Fibroblast of gingiva (primary cell): ENCODE measurements around the gene CCKAR.

Experiments used
- DNase-seq: peaks from one replicate; pipeline ENCODE4 v3.0.0-alpha.2; 2011; ENCODE audit warnings: low read depth

The CCKAR gene

GRCh38 chr4:26490960-26491284 is 638 bp upstream of the CCKAR start:
- no peak for DNase-seq

- DNase-seq = no peak
These were observed 941 bp downstream of the CCKAR start for GRCh38 chr4:26489101-26489985.

GRCh38 chr4:26485684-26486083 is 4.6 kb downstream of the CCKAR start:
- no peak for DNase-seq

- peak; percentile 27 for DNase-seq
These were observed 5.8 kb downstream of the CCKAR start for GRCh38 chr4:26484516-26484915.

- peak; percentile 43 for DNase-seq
These were observed 6.2 kb downstream of the CCKAR start for GRCh38 chr4:26484032-26484515.

- DNase-seq = peak; percentile 43
These were observed 7.5 kb downstream of the CCKAR start for GRCh38 chr4:26482508-26483462.

- no peak for DNase-seq
These were observed 12.0 kb downstream of the CCKAR start for GRCh38 chr4:26478330-26478729.

- DNase-seq = no peak
These were observed 13.7 kb downstream of the CCKAR start for GRCh38 chr4:26476545-26476944.

- DNase-seq = no peak
These were observed 14.6 kb downstream of the CCKAR start for GRCh38 chr4:26475716-26476115.

- DNase-seq = no peak
These were observed 15.7 kb downstream of the CCKAR start for GRCh38 chr4:26474551-26474950.

- DNase-seq = no peak
These were observed 16.4 kb downstream of the CCKAR start for GRCh38 chr4:26473893-26474292.

GRCh38 chr4:26471890-26472289 is 18.4 kb downstream of the CCKAR start:
- no peak for DNase-seq

GRCh38 chr4:26468977-26469376 is 21.3 kb downstream of the CCKAR start:
- no peak for DNase-seq

- no peak for DNase-seq
These were observed 21.9 kb downstream of the CCKAR start for GRCh38 chr4:26468283-26468949.

- no peak for DNase-seq
These were observed 22.6 kb downstream of the CCKAR start for GRCh38 chr4:26467724-26468123.

- DNase-seq = no peak
These were observed 23.6 kb downstream of the CCKAR start for GRCh38 chr4:26466578-26467270.

- no peak for DNase-seq
These were observed 25.7 kb downstream of the CCKAR start for GRCh38 chr4:26464420-26465095.

- DNase-seq = no peak
These were observed 26.9 kb downstream of the CCKAR start for GRCh38 chr4:26463386-26463785.

GRCh38 chr4:26462874-26463273 is 27.4 kb downstream of the CCKAR start:
- DNase-seq = no peak

GRCh38 chr4:26459756-26460530 is 30.3 kb downstream of the CCKAR start:
- DNase-seq = peak; percentile 27
